B cell (primary cell): Measurements from ENCODE around the gene PPP2R2B. TPM values are rescaled to one million over a fixed set of nuclear protein-coding genes. Genes with fewer than 3 reads are reported as not detected.

Source experiments
- ATAC-seq: fragments of 200-7000 bp; cut with Tn5 transposase; one replicate; pipeline ENCODE4 v1.10.0; 2021; ENCODE audit warnings: low read depth, mild to moderate bottlenecking, moderate number of reproducible peaks, moderate library complexity
- CTCF ChIA-PET: fragments of 350-600 bp; sonication (Branson Sonifier 250); formaldehyde crosslinking; loops from one replicate; lab custom pipeline; 2021; ENCODE audit warnings: antibody characterized with exemption, inconsistent platforms; lab: Charles Lee
- POLR2A ChIA-PET: fragments of 350-600 bp; sonication (Branson Sonifier 250); formaldehyde crosslinking; loops from one replicate; lab custom pipeline; 2021; ENCODE audit warnings: antibody characterized with exemption; lab: Charles Lee
- DNase-seq: peaks from one replicate; pipeline ENCODE4 v3.0.0; 2013
- H2AFZ ChIP-seq: 2 replicates; pipeline ENCODE4 v1.6.1; 2012; ENCODE audit warnings: mild to moderate bottlenecking, low read depth, low read length; ENCODE audit not compliant: insufficient read depth, poor library complexity, severe bottlenecking
- H3K27ac ChIP-seq, 2 donors: 1 replicate in 1 of 2; 2 replicates in 1 of 2; pipeline ENCODE4 v1.5.1; 2012 to 2013; ENCODE audit warnings: low read length in 2 of 2, mild to moderate bottlenecking in 2 of 2, moderate library complexity in 1 of 2
- H3K27me3 ChIP-seq, 4 experiments: fragments of 200-600 bp in 1 of 4; sonication (generic) in 1 of 4; replicated peaks in 1 of 4; 1 replicate in 2 of 4; 2 replicates in 2 of 4; pipeline versions ENCODE4 v1.6.1 to v1.7.0; 2013 to 2016; ENCODE audit warnings: low read length in 3 of 4, mild to moderate bottlenecking in 2 of 4, mixed read lengths in 1 of 4, moderate library complexity in 1 of 4; ENCODE audit not compliant: insufficient read depth in 4 of 4, control insufficient read depth in 3 of 4; ENCODE audit errors: control extremely low read depth in 1 of 4
- H3K36me3 ChIP-seq, 2 experiments: replicated peaks in 1 of 2; 1 replicate in 1 of 2; 2 replicates in 1 of 2; pipeline versions ENCODE4 v1.6.1 to v1.7.1; 2013; ENCODE audit warnings: low read length in 1 of 2; ENCODE audit not compliant: insufficient read depth in 2 of 2, control insufficient read depth in 1 of 2; ENCODE audit errors: control extremely low read depth in 1 of 2, extremely low read depth in 1 of 2
- H3K4me1 ChIP-seq, 2 donors: fragments of 200-600 bp in 1 of 2; sonication (generic) in 1 of 2; 1 replicate in 1 of 2; 2 replicates in 1 of 2; pipeline versions ENCODE4 v1.5.1 to v1.6.1; 2013 to 2017; ENCODE audit warnings: low read length in 2 of 2; ENCODE audit not compliant: control insufficient read depth in 2 of 2, insufficient read depth in 2 of 2
- H3K4me2 ChIP-seq: replicated peaks from 2 replicates; pipeline ENCODE3; 2012; ENCODE audit warnings: mild to moderate bottlenecking, low read depth, low read length; ENCODE audit not compliant: poor library complexity, severe bottlenecking
- H3K4me3 ChIP-seq, 5 experiments: fragments of 200-600 bp in 1 of 5; sonication (generic) in 1 of 5; 1 replicate in 3 of 5; 2 replicates in 2 of 5; pipeline versions ENCODE4 v1.5.1 to v1.7.0; 2011 to 2016; ENCODE audit warnings: low read length in 4 of 5, mild to moderate bottlenecking in 4 of 5, low read depth in 2 of 5, control low read depth in 1 of 5, moderate library complexity in 1 of 5; ENCODE audit not compliant: insufficient read depth in 1 of 5; ENCODE audit errors: control extremely low read depth in 1 of 5, extremely low read depth in 1 of 5
- H3K79me2 ChIP-seq: fragments of 200-600 bp; sonication (generic); one replicate; pipeline ENCODE4 v1.6.0; 2016; ENCODE audit warnings: low read length; ENCODE audit not compliant: control insufficient read depth, insufficient read depth
- H3K9ac ChIP-seq: fragments of 200-600 bp; sonication (generic); 2 replicates; pipeline ENCODE4 v1.6.1; 2017; ENCODE audit warnings: mild to moderate bottlenecking, low read length, moderate library complexity
- H3K9me3 ChIP-seq, 3 donors: one replicate each; pipeline versions ENCODE4 v1.6.1 to v1.7.1; 2013; ENCODE audit warnings: low read length in 2 of 3; ENCODE audit not compliant: control insufficient read depth in 2 of 3, insufficient read depth in 1 of 3; ENCODE audit errors: control extremely low read depth in 1 of 3
- H4K20me1 ChIP-seq: 2 replicates; pipeline ENCODE4 v1.6.0; 2012; ENCODE audit warnings: mild to moderate bottlenecking, low read length; ENCODE audit not compliant: insufficient read depth, control insufficient read depth, poor library complexity, severe bottlenecking
- H3K27ac Mint-ChIP-seq: one replicate; pipeline ENCODE4 v1.8.0; 2021; ENCODE audit warnings: mixed read lengths
- H3K27me3 Mint-ChIP-seq: one replicate; pipeline ENCODE4 v1.8.0; 2021; ENCODE audit warnings: mixed read lengths
- H3K4me1 Mint-ChIP-seq: one replicate; pipeline ENCODE4 v1.8.0; 2021; ENCODE audit warnings: mixed read lengths
- H3K4me3 Mint-ChIP-seq: one replicate; pipeline ENCODE4 v1.8.0; 2021; ENCODE audit warnings: mixed read lengths
- H3K9me3 Mint-ChIP-seq: one replicate; pipeline ENCODE4 v1.8.0; 2022; ENCODE audit warnings: mixed read lengths; ENCODE audit not compliant: insufficient read depth
- CTCF ChIP-seq: fragments of 200-600 bp; IDR thresholded peaks from one replicate; pipeline ENCODE4 v1.8.0; 2022; ENCODE audit warnings: antibody characterized with exemption, mild to moderate bottlenecking
- EZH2 ChIP-seq: IDR thresholded peaks from 2 replicates; pipeline ENCODE4 v1.6.1; 2012; ENCODE audit warnings: borderline replicate concordance, low read depth, mild to moderate bottlenecking, moderate library complexity, low read length; ENCODE audit not compliant: insufficient read depth, poor library complexity, severe bottlenecking
- WGBS: methylation state at CpG from one replicate; pipeline ENCODE4 v1.1.5; 2013; ENCODE audit warnings: missing lambda C conversion rate; ENCODE audit not compliant: insufficient coverage; 5-methylcytosine and 5-hydroxymethylcytosine counted together
- intact Hi-C: fragments of 100-400 bp; cut with micrococcal nuclease; formaldehyde crosslinking; loops from one replicate; pipeline ENCODE4 v1.10.0; 2022
- polyA plus RNA-seq: library from polyadenylated mRNA; depleted of rRNA; stranded (reverse); fragments of >200 nt; gene quantifications from 2 replicates; pipeline ENCODE4 v1.2.3, GENCODE V29; 2012
- total RNA-seq, 2 donors: library from RNA; stranded (reverse); fragments of 120-200 nt in 1 of 2; gene quantifications; 1 replicate in 1 of 2; 2 replicates in 1 of 2; pipeline versions ENCODE4 v1.2.3 to v1.2.4, GENCODE V29; 2013 to 2022

The PPP2R2B gene
- total and polyA plus RNA-seq, 2 donors (not counting 1 experiment from before 2014, with no cell fraction given): 0.03 TPM; not detected in 1

DNA sequence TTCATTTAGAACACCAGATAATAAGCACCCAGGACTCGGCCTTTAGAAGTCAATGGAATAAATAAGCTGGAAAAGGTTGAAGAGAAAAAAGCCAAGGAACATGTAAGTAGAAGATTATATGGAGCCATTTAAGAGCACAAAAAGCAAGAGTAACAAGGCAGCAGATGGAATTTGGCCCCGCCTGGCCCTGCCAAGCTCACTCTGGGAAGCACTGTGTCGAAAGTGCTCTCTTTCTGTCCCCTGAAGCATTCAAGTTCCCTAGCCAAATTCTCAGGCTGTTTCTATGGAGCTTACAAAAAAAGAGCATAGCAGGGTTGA lies 289.6 kb downstream of the PPP2R2B start:
- WGBS: no CpG with 5 or more reads among the region's 3 CpGs
- no peaks in the 10 kb centered on the region for H3K79me2 ChIP-seq

More for the DNA sequence above, 289.6 kb downstream of the PPP2R2B start:
- no peak overlapping the region for H3K4me3 ChIP-seq
- H3K27me3 ChIP-seq: no peaks in the 10 kb centered on the region
- ChIA-PET CTCF (interaction anchor here (0.7 kb wide), 1 partner anchor 124 kb away, joined by 3 read pairs; no protein-coding TSS in a partner anchor), POLR2A (no interaction called here)
- no peaks in the 10 kb centered on the region for H3K4me1 ChIP-seq
- no peak overlapping the region for H3K4me3 Mint-ChIP-seq
- H3K9me3 ChIP-seq: peaks cover 0 to 2% (median 0%) of the 10 kb centered on the region in 3 donors
- no peak overlapping the region for H3K4me2 ChIP-seq
- DNase-seq (no peak), ATAC-seq (no peak)
- H3K36me3 ChIP-seq: no peaks in the 10 kb centered on the region
- H3K27ac Mint-ChIP-seq: no peak overlapping the region
- no peaks in the 10 kb centered on the region for H3K4me1 Mint-ChIP-seq
- H3K27ac ChIP-seq: no peak overlapping the region
- H4K20me1 ChIP-seq: no peaks in the 10 kb centered on the region
- H3K9ac ChIP-seq: no peak overlapping the region
- intact Hi-C loops: no loop called here
- no peak for TF ChIP-seq CTCF
- no peak for TF ChIP-seq EZH2
- H2AFZ ChIP-seq: no peak overlapping the region
- H3K9me3 Mint-ChIP-seq: no peaks in the 10 kb centered on the region
- peaks cover 3% of the 10 kb centered on the region for H3K27me3 Mint-ChIP-seq
